GM21825 (cell line): ENCODE measurements around the gene NLRC3.
"Not testable (repeated sequence)": the region's sequence is repeated elsewhere in the genome, so short reads cannot be mapped to it uniquely, and the experiment has no call there.

Experiments used
- ATAC-seq: cut with Tn5 transposase; IDR thresholded peaks from one replicate; pipeline ENCODE4 v1.9.1; 2021; ENCODE audit warnings: mild to moderate bottlenecking, moderate library complexity; ENCODE audit not compliant: unreplicated experiment

NLRC3 gene

DNA sequence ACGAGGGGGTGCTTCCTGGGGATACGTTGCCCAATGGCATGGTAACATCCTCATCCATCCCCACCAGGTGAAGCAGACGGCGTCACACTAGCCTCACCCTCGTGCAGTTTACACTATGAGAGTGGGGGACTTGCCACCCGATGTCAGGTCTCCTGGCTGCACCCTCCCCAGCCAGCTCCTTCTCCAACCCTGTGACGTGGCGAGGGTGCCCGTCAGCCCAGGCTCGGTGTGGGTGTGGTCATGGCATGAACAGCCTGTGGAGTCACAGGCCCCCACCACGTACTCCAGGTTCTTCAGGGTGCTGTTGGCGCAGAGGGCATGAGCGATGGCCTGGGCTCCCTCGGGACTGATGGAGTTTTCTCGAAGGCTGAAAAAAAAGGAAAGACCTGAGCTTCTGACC lies 28.3 kb downstream of the NLRC3 start:
- no peak for ATAC-seq

DNA sequence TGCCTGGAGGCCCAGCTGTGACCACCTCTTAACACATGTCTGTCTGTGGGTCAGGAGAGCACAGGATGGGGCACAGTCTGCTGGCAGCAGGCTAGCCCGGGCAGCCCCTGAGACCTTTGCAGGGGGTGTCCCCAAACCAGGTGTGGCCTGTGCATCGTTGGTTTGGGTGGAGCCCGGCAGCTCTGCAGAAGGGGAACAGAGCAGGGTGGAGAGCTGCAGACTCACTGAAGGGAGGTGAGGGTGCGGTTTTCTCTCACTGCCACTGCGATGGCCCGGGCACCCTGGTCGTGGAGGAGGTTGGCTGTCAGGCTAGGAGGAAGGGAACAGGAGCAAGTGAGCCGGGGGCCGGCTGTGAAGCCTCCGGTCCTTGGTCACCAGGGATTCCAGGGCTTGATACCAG lies 28.8 kb downstream of the NLRC3 start:
- ATAC-seq = no peak

DNA sequence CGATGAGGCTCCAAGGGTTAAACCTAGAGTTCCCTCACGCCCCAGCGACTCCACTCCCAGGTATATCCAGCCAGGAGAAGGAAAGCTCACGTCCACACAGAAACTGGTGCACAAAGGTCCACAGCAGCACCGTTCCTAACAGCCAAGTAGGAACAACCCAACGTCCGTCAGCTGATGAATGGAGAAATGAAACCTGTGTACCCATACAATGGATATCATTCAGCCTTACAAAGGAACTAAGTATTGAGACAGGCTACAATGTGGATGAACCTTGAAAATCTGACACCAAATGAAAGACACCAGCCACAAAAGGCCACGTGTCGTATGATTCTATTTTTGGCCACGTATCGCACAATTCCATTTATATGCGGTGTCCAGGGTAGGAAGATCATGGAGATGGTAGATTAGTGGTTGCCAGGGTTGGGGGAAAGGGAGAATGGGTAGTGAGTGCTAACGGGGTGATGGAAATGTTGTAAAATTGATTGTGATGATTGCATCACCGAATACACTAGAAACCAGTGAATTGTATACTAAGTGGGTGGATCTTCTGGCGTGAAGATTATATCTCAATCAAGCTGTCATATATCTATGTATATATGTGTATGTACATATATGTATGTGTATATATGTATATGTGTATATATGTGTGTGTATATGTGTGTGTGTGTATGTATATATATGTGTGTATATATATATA lies 30.1 kb downstream of the NLRC3 start:
- no peak for ATAC-seq

DNA sequence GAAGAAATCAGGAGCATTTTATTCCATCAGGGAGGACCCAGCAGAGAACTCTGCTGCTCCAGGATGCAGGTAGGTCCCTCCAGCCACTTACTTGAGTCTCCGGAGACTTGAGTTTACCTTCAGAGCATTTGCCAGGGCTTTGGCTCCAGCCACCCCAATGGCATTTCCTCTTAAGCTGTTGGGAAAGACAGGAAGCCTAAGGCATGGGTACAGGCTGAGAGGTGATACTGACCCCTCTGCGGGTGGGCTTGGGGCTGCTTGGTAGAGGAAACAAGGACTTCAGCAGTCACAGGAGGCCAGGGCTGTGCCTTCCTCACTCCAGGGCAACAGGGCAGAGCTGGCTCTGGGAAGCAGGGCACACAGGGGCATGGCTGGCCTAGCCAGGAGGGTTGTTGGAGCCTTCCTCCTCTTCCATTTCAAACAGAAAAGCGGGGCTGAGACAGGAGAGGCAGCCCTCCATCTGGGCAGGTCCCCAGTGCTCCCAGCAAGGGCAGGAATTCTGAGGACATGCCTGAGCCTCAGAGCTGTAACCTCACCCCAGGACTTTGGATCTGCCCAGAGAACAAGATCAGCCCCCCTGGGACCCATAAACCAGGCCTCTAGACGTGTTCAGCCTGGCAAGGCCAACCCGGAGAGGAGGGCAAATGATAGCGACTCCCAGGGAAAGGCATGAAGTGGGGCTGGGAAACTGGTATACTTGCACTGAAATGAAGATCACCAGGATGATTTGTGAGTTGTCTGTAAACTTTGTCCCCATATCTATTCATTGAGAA lies 34.4 kb downstream of the NLRC3 start:
- ATAC-seq = no peak

DNA sequence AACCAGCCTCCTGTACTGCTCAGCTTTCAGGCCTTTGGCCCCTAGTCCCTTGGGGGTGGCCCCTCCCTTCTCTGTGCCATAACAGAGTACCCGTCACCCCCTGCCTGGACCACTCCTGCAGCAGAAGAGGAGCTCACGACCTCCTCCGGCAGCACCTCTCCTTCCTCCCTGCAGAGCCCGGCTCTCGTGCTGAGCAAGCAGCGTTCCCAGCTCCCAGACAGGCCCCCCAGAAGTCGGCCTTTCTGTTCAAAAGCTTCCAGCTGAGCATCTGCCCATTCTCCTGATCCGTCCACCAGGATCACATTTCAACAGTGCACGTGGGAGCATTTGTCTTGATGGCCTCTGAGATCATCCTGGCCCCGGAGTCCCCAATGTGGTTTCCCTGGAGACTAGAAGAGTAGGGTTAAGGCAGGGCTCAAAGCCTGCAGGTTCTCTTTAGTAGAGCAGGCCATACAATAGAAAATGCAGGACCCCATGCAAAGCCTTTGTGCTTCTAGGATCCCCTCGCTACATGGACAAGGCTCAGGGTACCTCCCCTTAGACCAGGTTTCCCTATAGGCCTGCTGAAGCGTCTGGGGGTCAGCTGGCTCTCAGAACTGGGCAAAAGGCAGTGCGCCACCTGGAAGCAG lies 35.6 kb downstream of the NLRC3 start:
- ATAC-seq = no peak

DNA sequence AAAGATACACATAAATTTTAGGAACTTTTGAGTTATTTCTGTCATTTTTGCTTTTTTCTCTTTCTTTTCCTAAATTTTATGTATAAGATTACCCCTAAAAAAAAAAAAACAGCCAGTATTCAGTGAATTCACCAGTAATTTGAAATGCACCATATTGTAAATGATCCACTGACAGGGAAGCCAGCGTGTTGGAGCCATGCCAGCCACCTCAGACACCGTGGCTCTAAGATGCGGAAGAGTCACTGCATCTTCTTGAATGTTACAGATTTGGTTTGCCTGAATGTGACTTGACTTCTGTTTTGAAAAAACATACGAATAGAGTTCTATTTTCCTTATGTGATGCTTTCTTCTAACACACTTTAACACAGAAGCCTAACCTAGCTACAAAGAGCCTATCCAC lies 39.0 kb downstream of the NLRC3 start:
- no peak for ATAC-seq

DNA sequence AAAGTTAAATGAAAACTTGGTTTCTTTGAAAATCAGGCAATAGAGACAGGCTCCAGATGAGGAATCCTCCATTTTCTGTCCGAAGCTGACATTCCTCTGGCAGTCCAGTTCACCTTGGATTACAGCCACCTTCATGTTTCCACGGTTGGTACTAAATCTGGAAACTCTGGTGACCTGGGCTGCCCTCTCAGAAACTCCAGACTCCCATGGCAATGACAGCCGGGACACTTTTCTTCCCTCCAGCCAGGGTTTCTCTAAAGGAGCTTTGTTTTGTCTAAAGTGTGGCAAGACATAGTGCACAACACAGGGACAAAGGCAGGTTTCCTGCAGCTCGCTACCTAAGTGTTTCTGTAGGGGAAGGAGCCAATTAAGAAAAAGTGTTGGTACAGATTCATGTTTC lies 40.4 kb downstream of the NLRC3 start:
- no peak for ATAC-seq

DNA sequence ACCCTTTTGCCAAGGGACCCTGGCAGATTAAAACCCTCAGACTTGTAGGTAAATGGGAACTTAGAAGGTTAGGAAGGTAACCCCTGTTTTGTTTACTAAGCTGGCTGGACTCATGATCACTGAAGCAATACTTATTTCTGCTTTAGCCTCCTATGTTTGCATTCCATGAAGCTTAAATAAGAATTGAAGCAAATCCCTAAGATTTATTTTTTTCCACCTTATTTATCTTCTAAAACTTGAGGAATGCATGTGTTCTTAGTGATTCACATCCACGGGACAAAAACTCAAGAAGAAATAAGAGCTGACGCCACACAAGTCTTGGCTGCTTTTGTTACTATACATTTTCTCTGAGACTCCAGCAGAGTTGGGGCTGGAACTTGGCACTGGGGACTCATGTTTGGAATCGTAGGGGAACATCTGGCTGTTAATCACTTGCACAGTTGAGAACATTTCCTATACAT lies 40.9 kb downstream of the NLRC3 start:
- no peak for ATAC-seq

DNA sequence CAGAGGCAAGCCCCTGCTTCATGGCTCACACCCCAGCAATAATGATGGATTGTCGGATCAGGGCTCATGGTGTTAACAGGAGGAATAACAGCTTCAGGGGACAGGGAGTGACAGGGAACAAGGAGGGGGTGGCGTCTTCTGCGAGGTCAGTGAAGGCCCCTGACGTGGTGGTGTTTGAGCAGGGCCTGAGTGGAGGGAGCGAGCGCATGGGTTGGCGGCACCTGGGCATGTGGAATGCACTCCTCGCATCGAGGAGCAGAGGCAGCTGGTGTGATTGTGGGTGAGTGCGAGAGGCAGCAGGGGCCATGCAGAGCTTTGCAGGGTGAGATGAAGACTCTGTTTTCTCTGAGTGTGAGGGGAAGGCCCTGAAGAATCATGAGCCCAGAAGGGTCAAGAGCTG lies 43.1 kb downstream of the NLRC3 start:
- ATAC-seq = no peak

DNA sequence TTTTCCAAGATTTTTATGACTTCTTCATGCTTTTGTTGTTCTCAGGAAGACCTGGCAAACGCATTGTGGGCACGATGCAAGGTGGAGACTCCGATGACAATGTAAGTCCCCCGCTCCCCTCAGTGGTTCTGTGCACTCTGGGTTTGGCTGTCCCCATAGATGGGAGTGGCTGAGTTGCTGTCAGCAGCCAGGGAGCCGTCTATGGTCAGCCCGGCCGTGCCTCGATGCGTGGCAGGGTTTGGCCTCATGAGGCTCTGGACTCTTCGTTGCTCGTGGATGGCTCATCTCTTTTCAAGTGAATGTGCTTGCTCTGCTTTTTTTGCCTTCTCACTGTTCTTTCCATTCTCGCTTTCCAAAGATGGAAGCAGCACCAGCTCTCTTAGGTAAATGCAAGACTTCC lies 44.5 kb downstream of the NLRC3 start:
- ATAC-seq = no peak

DNA sequence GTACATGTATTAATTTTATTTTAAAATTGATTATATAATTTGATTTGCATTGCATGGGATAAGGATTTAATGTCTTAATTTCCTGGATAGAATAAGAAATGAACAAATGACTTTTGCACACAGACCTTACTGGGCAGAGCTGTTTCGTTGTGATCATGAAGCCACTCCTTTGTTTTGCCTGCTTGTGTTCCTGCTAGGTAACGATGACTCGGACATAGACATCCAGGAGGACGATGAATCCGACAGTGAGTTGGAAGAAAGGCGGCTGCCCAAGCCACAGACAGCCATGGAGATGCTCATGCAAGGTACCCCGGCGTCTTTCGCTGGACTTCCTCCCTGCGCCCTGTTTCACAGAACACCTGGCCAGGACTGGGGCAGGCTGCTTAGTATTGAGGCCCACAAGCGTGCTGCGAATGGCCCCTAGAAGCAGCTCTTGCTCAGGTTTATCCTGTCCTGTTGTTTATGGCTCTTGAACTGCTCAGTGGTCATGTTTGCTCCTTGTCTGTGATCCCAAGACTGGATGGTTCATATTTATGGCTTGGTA lies 46.8 kb downstream of the NLRC3 start:
- ATAC-seq = no peak

DNA sequence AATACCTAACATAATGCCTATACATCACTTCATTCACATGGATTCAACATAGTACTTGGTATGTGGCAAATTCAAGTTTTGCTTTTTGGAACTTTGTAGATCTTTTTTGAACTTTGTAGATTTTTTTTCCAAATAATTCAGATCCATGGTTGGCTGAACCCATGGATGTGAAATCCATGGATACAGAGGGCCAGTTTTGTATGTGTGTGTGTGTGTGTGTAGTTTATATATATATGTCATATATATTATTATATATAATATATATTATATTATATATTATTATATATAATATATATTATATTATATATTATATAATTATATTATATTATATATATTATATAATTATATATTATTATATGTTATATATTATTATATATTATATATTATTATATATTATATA lies 48.0 kb downstream of the NLRC3 start:
- ATAC-seq = no peak

DNA sequence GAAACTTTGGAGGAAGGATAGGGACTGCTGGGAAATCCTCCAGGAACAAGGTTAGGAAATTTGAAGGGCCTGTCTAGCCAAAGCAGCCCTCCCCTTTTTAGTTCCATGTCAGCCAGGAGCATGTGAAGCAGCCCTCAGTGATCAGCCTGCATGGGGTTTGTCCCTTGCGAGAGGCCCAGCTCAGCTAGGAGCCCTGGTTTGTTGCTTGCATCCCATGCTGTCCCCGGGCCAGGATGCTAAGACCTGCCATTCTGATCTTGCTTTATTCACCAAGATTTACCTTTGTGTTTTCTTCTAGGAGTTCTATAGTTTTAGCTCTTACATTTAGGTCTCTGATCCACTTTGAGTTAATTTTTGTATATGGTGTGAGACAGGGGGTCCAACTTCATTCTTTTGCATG lies 48.8 kb downstream of the NLRC3 start:
- no peak for ATAC-seq

DNA sequence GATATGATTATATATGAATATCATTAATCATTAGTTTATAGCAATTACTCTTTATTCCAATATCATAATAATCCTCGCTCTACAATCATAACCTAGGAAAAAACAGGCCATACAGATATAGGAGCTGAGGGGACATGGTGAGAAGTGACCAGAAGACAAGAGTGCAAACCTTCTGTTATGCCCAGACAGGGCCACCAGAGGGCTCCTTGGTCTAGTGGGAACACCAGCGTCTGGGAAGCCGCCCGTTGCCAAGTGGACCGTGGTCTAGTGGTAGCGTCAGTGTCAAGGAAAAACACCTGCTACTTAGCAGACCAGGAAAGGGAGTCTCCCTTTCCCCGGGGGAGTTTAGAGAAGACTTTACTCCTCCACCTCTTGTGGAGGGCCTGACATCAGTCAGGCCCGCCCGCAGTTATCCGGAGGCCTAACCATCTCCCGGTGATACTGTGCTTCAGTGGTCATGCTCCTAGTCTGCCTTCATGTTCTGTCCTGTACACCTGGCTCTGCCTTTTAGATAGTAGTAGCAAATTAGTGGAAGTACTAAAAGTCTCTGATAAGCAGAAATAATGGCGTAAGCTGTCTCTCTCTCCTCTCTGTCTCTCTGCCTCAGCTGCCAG lies 49.9 kb downstream of the NLRC3 start:
- ATAC-seq = not testable (repeated sequence)

DNA sequence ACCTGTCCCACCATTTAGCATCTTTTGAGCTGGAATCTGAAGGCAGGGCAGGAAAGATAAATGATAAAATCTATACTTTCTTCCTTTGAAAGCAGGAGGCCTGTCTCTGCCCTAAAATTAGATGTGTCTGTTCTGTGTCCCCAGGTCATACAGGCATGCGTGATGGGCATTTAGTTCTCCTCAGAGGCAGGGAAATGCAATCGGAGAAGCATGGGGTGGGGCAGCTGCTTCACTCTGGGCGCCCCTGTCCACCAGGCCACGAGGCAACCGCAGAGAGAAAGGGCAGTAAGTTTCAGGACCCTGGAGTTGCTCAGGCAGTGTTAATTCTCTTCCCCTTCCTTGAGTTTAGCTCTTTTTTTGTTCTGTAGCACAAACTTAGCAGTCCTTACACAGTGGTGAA lies 51.3 kb downstream of the NLRC3 start:
- ATAC-seq = no peak

DNA sequence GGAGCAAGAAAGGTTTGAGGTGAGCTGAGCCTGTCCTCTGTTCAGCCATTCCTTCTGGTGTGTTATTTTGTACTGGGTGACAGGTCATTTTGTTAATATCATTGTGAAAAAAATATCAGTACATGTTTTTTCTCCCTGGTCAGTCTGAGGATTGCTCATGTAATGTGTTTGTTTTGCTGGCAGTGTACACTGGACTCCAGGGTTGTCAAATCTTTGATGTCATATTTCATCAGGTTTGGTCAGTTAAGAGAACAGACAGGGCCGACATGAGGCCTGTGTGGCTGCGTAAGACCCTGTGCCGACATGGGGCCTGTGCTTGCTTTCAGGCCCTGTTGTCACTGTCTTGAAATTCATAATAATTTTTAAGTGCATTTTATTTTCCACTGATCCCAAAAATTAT lies 53.9 kb downstream of the NLRC3 start:
- ATAC-seq = no peak

DNA sequence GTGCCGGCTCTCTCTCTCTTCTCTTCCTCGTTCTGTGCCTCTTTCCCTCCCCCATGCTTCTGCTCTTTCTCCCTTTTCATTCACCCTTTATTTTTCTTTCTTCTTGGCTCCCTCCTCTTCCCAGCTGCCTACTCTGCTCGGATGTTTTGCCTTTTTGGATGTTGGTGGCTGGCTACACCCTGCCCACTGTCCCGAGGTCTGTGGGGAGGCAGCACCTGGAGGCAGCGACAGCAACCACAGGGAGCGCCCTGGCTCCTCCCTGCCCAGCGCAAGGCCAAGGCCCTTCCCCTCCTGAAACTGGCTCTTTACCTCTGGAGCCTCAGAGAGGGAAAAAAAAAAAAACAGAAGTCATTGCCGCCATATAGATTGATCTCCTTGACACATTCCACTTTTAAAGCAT lies 56.4 kb downstream of the NLRC3 start:
- no peak for ATAC-seq

DNA sequence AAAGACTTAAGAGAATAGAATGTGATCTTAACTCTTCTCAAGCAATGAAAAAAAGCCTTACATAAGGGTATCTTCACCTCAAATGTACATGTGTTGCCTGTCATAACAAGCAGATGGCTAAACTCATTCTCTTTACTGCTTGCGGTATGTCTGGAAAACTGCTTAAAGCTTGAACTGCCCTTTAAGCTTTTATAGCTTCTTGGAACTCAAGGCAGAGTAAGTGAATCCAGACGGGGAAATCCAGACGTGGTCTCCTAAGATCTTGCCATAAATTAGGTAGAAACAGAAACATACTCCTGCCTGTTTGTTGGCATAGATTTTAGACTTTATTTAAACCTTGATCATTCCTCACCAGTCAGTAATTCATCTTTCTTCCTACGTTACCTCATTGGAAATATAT lies 56.8 kb downstream of the NLRC3 start:
- ATAC-seq = no peak

DNA sequence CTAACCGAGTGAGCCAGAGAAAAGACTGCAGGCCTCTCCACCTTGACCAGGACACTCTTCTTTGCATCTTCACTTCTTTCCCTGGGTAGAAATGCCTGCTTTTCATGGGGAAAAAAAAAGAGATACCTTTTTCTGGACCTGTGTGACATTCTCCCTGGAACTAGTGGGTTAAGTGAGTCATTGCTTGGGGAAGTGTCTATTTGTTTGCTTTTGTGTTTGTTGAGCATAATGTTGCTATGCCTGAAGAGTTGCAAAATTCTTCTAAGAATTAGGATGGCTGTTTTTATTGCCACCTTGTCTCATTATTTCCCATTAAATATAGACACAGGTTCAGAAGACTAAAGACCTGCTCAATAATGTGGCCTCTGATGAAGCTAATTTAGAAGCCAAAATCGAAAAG lies 57.6 kb downstream of the NLRC3 start:
- ATAC-seq = no peak

DNA sequence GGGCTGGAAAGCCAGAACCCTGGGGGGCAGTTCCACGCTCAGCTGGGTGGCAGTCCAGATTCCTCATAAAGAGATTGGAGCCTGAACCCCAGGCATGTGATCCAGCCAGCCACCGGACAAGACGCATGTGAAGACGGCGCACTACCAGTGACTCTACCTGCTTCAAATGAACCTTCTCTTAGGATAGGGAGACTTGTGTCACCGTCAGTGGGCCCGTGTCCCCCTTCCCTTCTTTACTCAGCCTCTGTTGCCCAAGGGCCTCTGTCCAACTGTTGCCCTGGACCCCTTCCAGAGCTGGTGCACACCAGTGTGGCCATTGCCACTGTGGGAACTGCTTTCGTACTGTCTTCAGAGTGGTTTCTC lies 58.2 kb downstream of the NLRC3 start:
- no peak for ATAC-seq

DNA sequence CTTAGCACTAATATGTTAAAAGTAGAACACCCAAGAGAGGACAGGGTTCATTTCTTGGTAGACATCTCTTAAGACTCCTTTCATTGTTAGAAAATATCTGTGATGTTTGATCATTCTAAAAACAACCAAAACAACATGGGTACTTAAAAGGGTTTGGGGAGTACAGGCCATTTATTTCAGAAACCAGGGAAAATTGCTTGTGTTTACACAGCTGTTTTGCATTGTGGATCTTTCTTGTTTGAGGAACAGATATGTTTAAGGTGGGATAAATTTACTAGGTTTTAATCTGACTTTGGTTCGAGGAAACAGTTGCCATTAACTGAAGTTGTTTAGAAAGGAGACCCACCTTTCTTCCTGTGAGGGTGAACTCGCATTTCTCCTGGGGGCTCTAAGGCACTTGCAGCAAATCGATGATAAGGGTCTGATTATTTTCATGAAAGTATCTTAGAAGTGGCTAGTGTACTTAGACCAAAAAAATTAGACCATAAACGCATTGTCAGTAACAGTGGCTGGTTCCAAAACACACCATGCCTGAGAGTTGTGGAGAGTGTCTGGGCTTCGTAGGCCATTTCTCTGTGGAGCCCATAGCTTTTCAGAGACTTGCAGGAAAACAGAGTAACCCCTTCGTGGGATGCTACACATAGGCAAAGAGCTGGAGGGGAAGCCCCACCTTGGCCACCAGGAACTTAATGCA lies 58.8 kb downstream of the NLRC3 start:
- ATAC-seq = no peak
